Fibroblast of lung (primary cell): ENCODE measurements around the gene DNAL4.

Source experiments
- EZH2 ChIP-seq: IDR thresholded peaks from 2 replicates; pipeline ENCODE4 v1.5.1; 2012; ENCODE audit warnings: low read length, control low read depth, mild to moderate bottlenecking; ENCODE audit errors: missing control alignments
- TF ChIP-seq, protein P1 (sequence below), 2 donors: IDR thresholded peaks in 1 of 2; conservative IDR thresholded peaks in 1 of 2; 1 replicate in 1 of 2; 2 replicates in 1 of 2; pipeline ENCODE4 v1.5.1; 2011 to 2012; ENCODE audit warnings: low read length in 2 of 2, control low read depth in 1 of 2, inconsistent platforms in 1 of 2, low read depth in 1 of 2, mild to moderate bottlenecking in 1 of 2

DNA sequence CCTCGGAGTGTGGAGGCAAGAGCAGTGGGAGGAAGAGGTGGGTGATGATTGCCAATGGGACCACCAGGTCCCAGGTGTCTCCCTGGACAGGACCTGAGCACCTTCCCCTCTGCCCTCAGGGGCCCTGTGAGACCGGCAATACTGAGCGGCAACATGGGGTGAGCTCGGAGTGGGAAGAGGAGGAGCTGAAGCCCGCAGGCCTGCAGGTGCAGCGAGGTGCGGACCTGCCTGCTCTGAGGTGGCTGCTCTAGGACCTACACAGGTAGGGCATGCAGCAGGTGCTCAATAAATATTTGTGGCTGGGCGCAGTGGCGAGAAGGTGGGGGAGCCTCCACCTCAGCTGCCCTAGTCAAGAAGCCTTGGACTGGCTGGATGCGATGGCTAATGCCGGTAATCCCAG lies 25.9 kb downstream of the DNAL4 start:
- TF ChIP-seq, protein P1, sequence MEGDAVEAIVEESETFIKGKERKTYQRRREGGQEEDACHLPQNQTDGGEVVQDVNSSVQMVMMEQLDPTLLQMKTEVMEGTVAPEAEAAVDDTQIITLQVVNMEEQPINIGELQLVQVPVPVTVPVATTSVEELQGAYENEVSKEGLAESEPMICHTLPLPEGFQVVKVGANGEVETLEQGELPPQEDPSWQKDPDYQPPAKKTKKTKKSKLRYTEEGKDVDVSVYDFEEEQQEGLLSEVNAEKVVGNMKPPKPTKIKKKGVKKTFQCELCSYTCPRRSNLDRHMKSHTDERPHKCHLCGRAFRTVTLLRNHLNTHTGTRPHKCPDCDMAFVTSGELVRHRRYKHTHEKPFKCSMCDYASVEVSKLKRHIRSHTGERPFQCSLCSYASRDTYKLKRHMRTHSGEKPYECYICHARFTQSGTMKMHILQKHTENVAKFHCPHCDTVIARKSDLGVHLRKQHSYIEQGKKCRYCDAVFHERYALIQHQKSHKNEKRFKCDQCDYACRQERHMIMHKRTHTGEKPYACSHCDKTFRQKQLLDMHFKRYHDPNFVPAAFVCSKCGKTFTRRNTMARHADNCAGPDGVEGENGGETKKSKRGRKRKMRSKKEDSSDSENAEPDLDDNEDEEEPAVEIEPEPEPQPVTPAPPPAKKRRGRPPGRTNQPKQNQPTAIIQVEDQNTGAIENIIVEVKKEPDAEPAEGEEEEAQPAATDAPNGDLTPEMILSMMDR (conservative IDR thresholded peaks at IDR 0.05 in 1 of 2, IDR thresholded peaks at IDR 0.05 in 1 of 2; ENCODE audit: low read depth in 1 of 2, low read length in 2 of 2), result no peak
- TF ChIP-seq EZH2, result no peak
